CD14-positive monocyte (primary cell): ENCODE data around the gene PSMC5. TPM values are rescaled to one million over a fixed set of nuclear protein-coding genes. Genes with fewer than 3 reads are reported as not detected.

Experiments used
- DNase-seq, 3 donors: peaks; one replicate each; pipeline ENCODE4 v3.0.0-alpha.2; 2011 to 2022
- H2AFZ ChIP-seq: 2 replicates; pipeline ENCODE4 v1.6.0; 2012; ENCODE audit warnings: mild to moderate bottlenecking, low read depth, low read length, inconsistent platforms; ENCODE audit not compliant: insufficient read depth, poor library complexity, severe bottlenecking
- H3K27ac ChIP-seq, 2 donors: 1 replicate in 1 of 2; 2 replicates in 1 of 2; pipeline ENCODE4 v1.5.1; 2012 to 2013; ENCODE audit warnings: low read length in 2 of 2, control low read depth in 1 of 2, inconsistent platforms in 1 of 2, low read depth in 1 of 2, mild to moderate bottlenecking in 1 of 2
- H3K27me3 ChIP-seq, 2 donors: one replicate each; pipeline versions ENCODE4 v1.6.0 to v1.6.1; 2011 to 2013; ENCODE audit warnings: low read length in 2 of 2; ENCODE audit not compliant: control insufficient read depth in 2 of 2, insufficient read depth in 2 of 2
- H3K36me3 ChIP-seq, 2 donors: replicated peaks in 1 of 2; 1 replicate in 1 of 2; 2 replicates in 1 of 2; pipeline versions ENCODE4 v1.5.1 to v1.6.1; 2012 to 2013; ENCODE audit warnings: low read length in 2 of 2, control low read depth in 1 of 2, inconsistent platforms in 1 of 2, mild to moderate bottlenecking in 1 of 2; ENCODE audit not compliant: insufficient read depth in 2 of 2, control insufficient read depth in 1 of 2
- H3K4me1 ChIP-seq, 2 donors: 1 replicate in 1 of 2; 2 replicates in 1 of 2; pipeline versions ENCODE4 v1.5.1 to v1.6.1; 2012 to 2013; ENCODE audit warnings: low read length in 2 of 2, control low read depth in 1 of 2, inconsistent platforms in 1 of 2, mild to moderate bottlenecking in 1 of 2, moderate library complexity in 1 of 2; ENCODE audit not compliant: insufficient read depth in 2 of 2, control insufficient read depth in 1 of 2
- H3K4me2 ChIP-seq: replicated peaks from 2 replicates; pipeline ENCODE3; 2012; ENCODE audit warnings: low read length, moderate library complexity, mild to moderate bottlenecking; ENCODE audit not compliant: poor library complexity, severe bottlenecking; ENCODE audit errors: extremely low read depth
- H3K4me3 ChIP-seq, 3 experiments: fragments of 200-600 bp in 1 of 3; sonication (generic) in 1 of 3; replicated peaks in 1 of 3; 1 replicate in 2 of 3; 2 replicates in 1 of 3; pipeline ENCODE4 v1.5.1; 2011 to 2013; ENCODE audit warnings: low read length in 3 of 3, mild to moderate bottlenecking in 3 of 3, control low read depth in 2 of 3, low read depth in 2 of 3, inconsistent platforms in 1 of 3, moderate library complexity in 1 of 3
- H3K79me2 ChIP-seq: 2 replicates; pipeline ENCODE4 v1.6.0; 2012; ENCODE audit warnings: mild to moderate bottlenecking, control low read depth, inconsistent platforms, low read length, moderate library complexity; ENCODE audit not compliant: insufficient read depth
- H3K9ac ChIP-seq: 2 replicates; pipeline ENCODE4 v1.6.0; 2017; ENCODE audit warnings: low read length, mild to moderate bottlenecking; ENCODE audit not compliant: insufficient read depth, poor library complexity, severe bottlenecking
- H3K9me3 ChIP-seq, 2 donors: replicated peaks in 1 of 2; 1 replicate in 1 of 2; 2 replicates in 1 of 2; pipeline versions ENCODE4 v1.5.1 to v1.6.1; 2012 to 2013; ENCODE audit warnings: low read length in 2 of 2, control low read depth in 1 of 2; ENCODE audit not compliant: control insufficient read depth in 1 of 2, insufficient read depth in 1 of 2
- H4K20me1 ChIP-seq: 2 replicates; pipeline ENCODE4 v1.6.0; 2012; ENCODE audit warnings: mild to moderate bottlenecking, low read length, control low read depth, moderate library complexity; ENCODE audit not compliant: insufficient read depth
- H3K27ac Mint-ChIP-seq, 7 donors: one replicate each; pipeline ENCODE4 v1.8.0; 2020; ENCODE audit warnings: mild to moderate bottlenecking in 7 of 7, mixed read lengths in 7 of 7, moderate library complexity in 6 of 7, inconsistent platforms in 2 of 7
- H3K27me3 Mint-ChIP-seq, 3 donors: one replicate each; pipeline ENCODE4 v1.8.0; 2021 to 2022; ENCODE audit warnings: low read depth in 3 of 3, mild to moderate bottlenecking in 3 of 3, mixed read lengths in 3 of 3, moderate library complexity in 3 of 3, inconsistent platforms in 1 of 3
- H3K36me3 Mint-ChIP-seq, 2 donors: one replicate each; pipeline ENCODE4 v1.8.0; 2020; ENCODE audit warnings: mixed read lengths in 2 of 2, inconsistent platforms in 1 of 2, mild to moderate bottlenecking in 1 of 2
- H3K4me1 Mint-ChIP-seq: one replicate; pipeline ENCODE4 v1.8.0; 2020; ENCODE audit warnings: mild to moderate bottlenecking, mixed read lengths
- H3K4me3 Mint-ChIP-seq, 2 donors: one replicate each; pipeline ENCODE4 v1.8.0; 2020; ENCODE audit warnings: mild to moderate bottlenecking in 2 of 2, mixed read lengths in 2 of 2, moderate library complexity in 1 of 2
- H3K9me3 Mint-ChIP-seq, 7 donors: one replicate each; pipeline ENCODE4 v1.8.0; 2020 to 2022; ENCODE audit warnings: mixed read lengths in 7 of 7, mild to moderate bottlenecking in 6 of 7, moderate library complexity in 6 of 7, inconsistent platforms in 2 of 7
- CTCF ChIP-seq: fragments of 200-600 bp; IDR thresholded peaks from one replicate; pipeline ENCODE4 v1.8.0; 2022; ENCODE audit warnings: antibody characterized with exemption, mild to moderate bottlenecking
- WGBS: methylation state at CpG from one replicate; pipeline ENCODE4 v1.1.5; 2013; ENCODE audit warnings: missing lambda C conversion rate; ENCODE audit not compliant: insufficient coverage; 5-methylcytosine and 5-hydroxymethylcytosine counted together
- intact Hi-C, 2 donors: fragments of 100-400 bp; cut with micrococcal nuclease; formaldehyde crosslinking; loops; one replicate each; pipeline versions ENCODE4 v1.15.0 to v1.15.1; 2023
- polyA plus RNA-seq, 3 donors: library from polyadenylated mRNA; depleted of rRNA in 1 of 3; unstranded in 2 of 3; stranded (reverse) in 1 of 3; fragments of 300-500 nt in 2 of 3; fragments of >200 nt in 1 of 3; fragmentation: Illumina TruSeq in 2 of 3; gene quantifications; 1 replicate in 2 of 3; 2 replicates in 1 of 3; pipeline ENCODE4 v1.2.3, GENCODE V29; 2012 to 2021

Gene PSMC5
- polyA plus RNA-seq, 3 donors: 82.8 to 97.2 (median 88.3) TPM

GRCh38 chr17:63804328-63804727, 22.9 kb upstream of the PSMC5 start:
- no peaks in the 10 kb centered on the region for H3K9me3 Mint-ChIP-seq
- peaks cover 78 to 91% of the 10 kb centered on the region in 2 donors for H3K36me3 Mint-ChIP-seq
- Histone ChIP-seq H3K27me3 (no peaks in the 10 kb centered on the region), H4K20me1 (peaks cover 8% of the 10 kb centered on the region), H3K4me2 (no peak overlapping the region), H3K36me3 (peaks cover 98 to 100% of the 10 kb centered on the region in 2 donors), H3K79me2 (peaks cover 7% of the 10 kb centered on the region), H3K4me1 (no peaks in the 10 kb centered on the region), H3K9ac (no peak overlapping the region), H3K27ac (no peak overlapping the region), H2AFZ (no peak overlapping the region), H3K4me3 (no peak overlapping the region), H3K9me3 (no peaks in the 10 kb centered on the region)
- DNase-seq: no peak
- H3K4me3 Mint-ChIP-seq: no peak overlapping the region
- no peaks in the 10 kb centered on the region for H3K27me3 Mint-ChIP-seq
- H3K27ac Mint-ChIP-seq: peak overlapping the region in 2 of 7 donors; percentile 44 to 73
- intact Hi-C loops: no loop called here
- TF ChIP-seq CTCF: no peak
- no CpG with 5 or more reads among the region's 1 CpG for WGBS
- H3K4me1 Mint-ChIP-seq: no peaks in the 10 kb centered on the region

GRCh38 chr17:63805591-63805990, 21.6 kb upstream of the PSMC5 start:
- no peaks in the 10 kb centered on the region for H3K9me3 ChIP-seq
- Mint-ChIP-seq H3K4me3 (no peak overlapping the region), H3K36me3 (peaks cover 76 to 91% of the 10 kb centered on the region in 2 donors), H3K4me1 (no peaks in the 10 kb centered on the region), H3K9me3 (no peaks in the 10 kb centered on the region), H3K27ac (no peak overlapping the region), H3K27me3 (no peaks in the 10 kb centered on the region)
- intact Hi-C loops: no loop called here
- H3K9ac ChIP-seq: no peak overlapping the region
- no peak overlapping the region for H3K4me3 ChIP-seq
- no peak overlapping the region for H2AFZ ChIP-seq
- DNase-seq: no peak
- no peaks in the 10 kb centered on the region for H3K27me3 ChIP-seq
- peaks cover 7% of the 10 kb centered on the region for H3K79me2 ChIP-seq
- no peak overlapping the region for H3K27ac ChIP-seq
- H3K36me3 ChIP-seq: peaks cover 98 to 100% of the 10 kb centered on the region in 2 donors
- H4K20me1 ChIP-seq: peaks cover 8% of the 10 kb centered on the region
- no peaks in the 10 kb centered on the region for H3K4me1 ChIP-seq
- TF ChIP-seq CTCF: no peak
- no CpG with 5 or more reads among the region's 2 CpGs for WGBS
- no peak overlapping the region for H3K4me2 ChIP-seq
